ENCODE measurements around the gene LY6G6F. TPM values are rescaled to one million over a fixed set of nuclear protein-coding genes. Genes with fewer than 3 reads are reported as not detected.
A peak's percentile ranks its signal among the peaks of the same experiment; 100 is the strongest.

Gene LY6G6F
- polyA plus RNA-seq, 1 of the 3 experiments (the other 2 are of a cell fraction): not detected

DNA sequence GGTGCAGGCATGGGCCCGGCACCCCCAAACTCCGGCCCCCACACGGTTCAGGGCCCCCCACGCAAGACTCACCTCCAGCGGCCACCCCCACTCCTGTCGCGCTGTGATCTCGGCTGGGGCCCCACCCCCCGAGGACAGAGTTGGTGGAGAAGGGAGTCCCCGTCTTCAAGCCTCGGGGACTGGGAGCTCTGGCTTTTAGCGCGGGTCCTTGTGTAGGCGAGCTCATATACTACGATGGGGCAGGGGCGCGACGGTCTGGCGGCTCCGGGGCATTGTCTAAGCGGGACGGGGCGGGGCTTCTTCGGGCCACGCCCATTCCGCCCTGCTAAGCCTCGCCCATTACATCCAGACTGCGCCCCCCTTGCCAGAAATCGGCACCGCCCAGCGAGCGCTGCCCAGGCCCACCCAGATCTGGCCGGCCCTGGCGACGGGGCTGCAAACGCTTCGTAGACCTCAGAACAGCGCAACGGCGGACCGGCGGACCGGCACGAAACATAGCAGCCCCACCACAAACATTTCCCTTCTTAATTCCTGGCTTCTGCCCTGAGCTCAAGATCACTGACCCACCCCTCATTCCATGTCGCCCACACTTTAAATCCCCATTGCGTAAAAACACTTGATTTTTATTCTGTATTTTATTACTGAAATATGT, 23.4 kb downstream of the LY6G6F start (continued):
- TF ChIP-seq, protein P1, sequence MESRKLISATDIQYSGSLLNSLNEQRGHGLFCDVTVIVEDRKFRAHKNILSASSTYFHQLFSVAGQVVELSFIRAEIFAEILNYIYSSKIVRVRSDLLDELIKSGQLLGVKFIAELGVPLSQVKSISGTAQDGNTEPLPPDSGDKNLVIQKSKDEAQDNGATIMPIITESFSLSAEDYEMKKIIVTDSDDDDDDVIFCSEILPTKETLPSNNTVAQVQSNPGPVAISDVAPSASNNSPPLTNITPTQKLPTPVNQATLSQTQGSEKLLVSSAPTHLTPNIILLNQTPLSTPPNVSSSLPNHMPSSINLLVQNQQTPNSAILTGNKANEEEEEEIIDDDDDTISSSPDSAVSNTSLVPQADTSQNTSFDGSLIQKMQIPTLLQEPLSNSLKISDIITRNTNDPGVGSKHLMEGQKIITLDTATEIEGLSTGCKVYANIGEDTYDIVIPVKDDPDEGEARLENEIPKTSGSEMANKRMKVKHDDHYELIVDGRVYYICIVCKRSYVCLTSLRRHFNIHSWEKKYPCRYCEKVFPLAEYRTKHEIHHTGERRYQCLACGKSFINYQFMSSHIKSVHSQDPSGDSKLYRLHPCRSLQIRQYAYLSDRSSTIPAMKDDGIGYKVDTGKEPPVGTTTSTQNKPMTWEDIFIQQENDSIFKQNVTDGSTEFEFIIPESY (IDR thresholded peaks at IDR 0.05; ENCODE audit: borderline replicate concordance, low read depth): peak; percentile 61; the same call in 1 of the 2 replicates
- TF ChIP-seq POLR2AphosphoS5 (IDR thresholded peaks at IDR 0.05; ENCODE audit: low read depth, low read length): peak; percentile 97
- TF ChIP-seq NRF1 (IDR thresholded peaks at IDR 0.05; ENCODE audit: low read depth, low read length): peak; percentile 49
- no peak for TF ChIP-seq YY1 (IDR thresholded peaks at IDR 0.05; ENCODE audit: low read depth)
- no peak for TF ChIP-seq EZH2phosphoT487 (IDR thresholded peaks at IDR 0.05; ENCODE audit: borderline replicate concordance, low read depth)
- TF ChIP-seq TAF1 (IDR thresholded peaks at IDR 0.05; ENCODE audit: borderline replicate concordance, low read depth, low read length): 0 out of 2 replicates have a peak, but pooled peaks have one; percentile 50
- TF ChIP-seq RCOR1 (IDR thresholded peaks at IDR 0.05; ENCODE audit: low read length): no peak
- no peak for TF ChIP-seq FOXJ3 (CRISPR knock-in tag; IDR thresholded peaks at IDR 0.05)
- no peak for TF ChIP-seq NFIC (IDR thresholded peaks at IDR 0.05; ENCODE audit: borderline replicate concordance)
- peak; percentile 30; the same call in 1 of the 2 replicates for TF ChIP-seq TCF12 (IDR thresholded peaks at IDR 0.05)
- no peak for TF ChIP-seq CHD2 (IDR thresholded peaks at IDR 0.05; ENCODE audit: low read length, partially characterized antibody)

DNA sequence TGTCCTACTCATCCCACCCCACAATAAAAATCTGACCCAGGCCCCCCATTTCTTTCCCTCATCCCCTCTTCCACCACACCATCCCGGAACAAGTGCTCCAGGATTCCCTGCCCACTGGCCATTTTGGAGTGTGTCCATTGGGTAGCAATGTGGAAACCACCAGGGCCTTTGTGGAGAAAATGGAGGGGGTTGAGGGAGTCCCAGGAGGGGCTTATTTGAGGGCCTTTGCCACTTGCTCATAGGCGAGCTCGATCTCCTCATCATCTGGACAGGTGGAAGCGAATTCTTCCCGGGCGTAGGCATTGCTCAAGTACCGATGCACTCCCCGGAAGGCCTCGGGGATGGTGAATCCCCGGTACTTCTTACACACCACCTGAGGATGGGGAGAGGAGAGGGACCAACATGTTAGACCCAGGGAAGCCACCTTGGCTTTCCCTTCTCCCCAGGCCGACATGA, 24.0 kb downstream of the LY6G6F start:
- Histone ChIP-seq H3F3A (replicated peaks; ENCODE audit: insufficient read depth) (peaks cover 51% of the 10 kb centered on the region), H2AFZ (ENCODE audit: low read depth) (no peak overlapping the region), H3K27me3 (ENCODE audit: insufficient read depth) (no peaks in the 10 kb centered on the region), H3K9me3 (no peaks in the 10 kb centered on the region), H3K4me1 (ENCODE audit: control insufficient read depth in 1 of 2, insufficient read depth in 2 of 2, low read depth in 1 of 2, low read length in 1 of 2) (peaks cover 21 to 25% of the 10 kb centered on the region in 2 experiments; a peak in 2 of 4 replicates), H3K9ac (peak overlapping the region; percentile 98; the same call in 1 of the 2 replicates), H3K79me2 (ENCODE audit: insufficient read depth) (peaks cover 57% of the 10 kb centered on the region), H3K27ac (ENCODE audit: low read depth in 2 of 2, low read length in 1 of 2) (peak overlapping the region; percentile 94; a peak in 3 of 4 replicates), H3K4me3 (ENCODE audit: low read depth in 2 of 2, low read length in 1 of 2) (peak overlapping the region in 1 of 2 experiments; percentile 93; a peak in 2 of 4 replicates), H3K36me3 (replicated peaks in 1 of 2; ENCODE audit: control insufficient read depth in 1 of 2, insufficient read depth in 2 of 2, low read length in 1 of 2) (peaks cover 51 to 60% of the 10 kb centered on the region in 2 experiments), H4K20me1 (ENCODE audit: insufficient read depth) (peaks cover 27% of the 10 kb centered on the region), H3K4me2 (peak overlapping the region; percentile 98), H3K9me2 (no peaks in the 10 kb centered on the region)
- WGBS (ENCODE audit: low lambda C conversion rate): 97% methylated on average over 11 of the region's 11 CpGs
- CTCF ChIA-PET: interaction anchor here (0.6 to 7.3 kb wide), 17 partner anchors 9 to 220 kb away, joined by 3 to 45 read pairs (median 5); partner anchors contain the start of genes ABHD16A, ATP6V1G2, GPANK1 and LSM2
- no peak for TF ChIP-seq EP300 (IDR thresholded peaks at IDR 0.05; ENCODE audit: borderline replicate concordance in 1 of 2, low read depth in 1 of 2, low read length in 1 of 2)
- TF ChIP-seq, protein P2, sequence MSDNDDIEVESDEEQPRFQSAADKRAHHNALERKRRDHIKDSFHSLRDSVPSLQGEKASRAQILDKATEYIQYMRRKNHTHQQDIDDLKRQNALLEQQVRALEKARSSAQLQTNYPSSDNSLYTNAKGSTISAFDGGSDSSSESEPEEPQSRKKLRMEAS (IDR thresholded peaks at IDR 0.05; ENCODE audit: low read depth): no peak
- TF ChIP-seq GABPA (IDR thresholded peaks at IDR 0.05; ENCODE audit: low read depth): no peak
- no peak for TF ChIP-seq TEAD4 (IDR thresholded peaks at IDR 0.05; ENCODE audit: borderline replicate concordance, insufficient read depth)
- TF ChIP-seq, protein P3, sequence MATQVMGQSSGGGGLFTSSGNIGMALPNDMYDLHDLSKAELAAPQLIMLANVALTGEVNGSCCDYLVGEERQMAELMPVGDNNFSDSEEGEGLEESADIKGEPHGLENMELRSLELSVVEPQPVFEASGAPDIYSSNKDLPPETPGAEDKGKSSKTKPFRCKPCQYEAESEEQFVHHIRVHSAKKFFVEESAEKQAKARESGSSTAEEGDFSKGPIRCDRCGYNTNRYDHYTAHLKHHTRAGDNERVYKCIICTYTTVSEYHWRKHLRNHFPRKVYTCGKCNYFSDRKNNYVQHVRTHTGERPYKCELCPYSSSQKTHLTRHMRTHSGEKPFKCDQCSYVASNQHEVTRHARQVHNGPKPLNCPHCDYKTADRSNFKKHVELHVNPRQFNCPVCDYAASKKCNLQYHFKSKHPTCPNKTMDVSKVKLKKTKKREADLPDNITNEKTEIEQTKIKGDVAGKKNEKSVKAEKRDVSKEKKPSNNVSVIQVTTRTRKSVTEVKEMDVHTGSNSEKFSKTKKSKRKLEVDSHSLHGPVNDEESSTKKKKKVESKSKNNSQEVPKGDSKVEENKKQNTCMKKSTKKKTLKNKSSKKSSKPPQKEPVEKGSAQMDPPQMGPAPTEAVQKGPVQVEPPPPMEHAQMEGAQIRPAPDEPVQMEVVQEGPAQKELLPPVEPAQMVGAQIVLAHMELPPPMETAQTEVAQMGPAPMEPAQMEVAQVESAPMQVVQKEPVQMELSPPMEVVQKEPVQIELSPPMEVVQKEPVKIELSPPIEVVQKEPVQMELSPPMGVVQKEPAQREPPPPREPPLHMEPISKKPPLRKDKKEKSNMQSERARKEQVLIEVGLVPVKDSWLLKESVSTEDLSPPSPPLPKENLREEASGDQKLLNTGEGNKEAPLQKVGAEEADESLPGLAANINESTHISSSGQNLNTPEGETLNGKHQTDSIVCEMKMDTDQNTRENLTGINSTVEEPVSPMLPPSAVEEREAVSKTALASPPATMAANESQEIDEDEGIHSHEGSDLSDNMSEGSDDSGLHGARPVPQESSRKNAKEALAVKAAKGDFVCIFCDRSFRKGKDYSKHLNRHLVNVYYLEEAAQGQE (IDR thresholded peaks at IDR 0.05; ENCODE audit: low read depth, low read length): no peak
- TF ChIP-seq, protein P4, sequence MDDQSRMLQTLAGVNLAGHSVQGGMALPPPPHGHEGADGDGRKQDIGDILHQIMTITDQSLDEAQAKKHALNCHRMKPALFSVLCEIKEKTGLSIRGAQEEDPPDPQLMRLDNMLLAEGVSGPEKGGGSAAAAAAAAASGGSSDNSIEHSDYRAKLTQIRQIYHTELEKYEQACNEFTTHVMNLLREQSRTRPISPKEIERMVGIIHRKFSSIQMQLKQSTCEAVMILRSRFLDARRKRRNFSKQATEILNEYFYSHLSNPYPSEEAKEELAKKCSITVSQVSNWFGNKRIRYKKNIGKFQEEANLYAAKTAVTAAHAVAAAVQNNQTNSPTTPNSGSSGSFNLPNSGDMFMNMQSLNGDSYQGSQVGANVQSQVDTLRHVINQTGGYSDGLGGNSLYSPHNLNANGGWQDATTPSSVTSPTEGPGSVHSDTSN (IDR thresholded peaks at IDR 0.05): no peak
- no peak for TF ChIP-seq NRF1 (IDR thresholded peaks at IDR 0.05; ENCODE audit: low read depth, low read length)
- no peak for TF ChIP-seq RAD21 (IDR thresholded peaks at IDR 0.05; ENCODE audit: low read length)
- no peak for TF ChIP-seq POLR2AphosphoS5 (IDR thresholded peaks at IDR 0.05; ENCODE audit: low read depth, low read length)
- no peak for TF ChIP-seq GATA2 (CRISPR knock-in tag; IDR thresholded peaks at IDR 0.05)
- no peak for TF ChIP-seq SIN3A (IDR thresholded peaks at IDR 0.05; ENCODE audit: borderline replicate concordance, low read depth, low read length)
- no peak for TF ChIP-seq FOSL2 (IDR thresholded peaks at IDR 0.05; ENCODE audit: borderline replicate concordance, low read depth)
- no peak for TF ChIP-seq MXI1 (IDR thresholded peaks at IDR 0.05; ENCODE audit: low read depth, low read length)
- TF ChIP-seq FOXJ3 (CRISPR knock-in tag; IDR thresholded peaks at IDR 0.05): no peak
- no peak for TF ChIP-seq JUND (IDR thresholded peaks at IDR 0.05)
- POLR2A ChIA-PET: interaction anchor here (1.0 to 2.0 kb wide), 6 partner anchors 10 to 104 kb away, joined by 3 to 10 read pairs (median 4); partner anchors contain the start of genes HSPA1B and VARS1
- no peak for DNase-seq
